Measurements from ENCODE around the gene USP9Y.

DNA sequence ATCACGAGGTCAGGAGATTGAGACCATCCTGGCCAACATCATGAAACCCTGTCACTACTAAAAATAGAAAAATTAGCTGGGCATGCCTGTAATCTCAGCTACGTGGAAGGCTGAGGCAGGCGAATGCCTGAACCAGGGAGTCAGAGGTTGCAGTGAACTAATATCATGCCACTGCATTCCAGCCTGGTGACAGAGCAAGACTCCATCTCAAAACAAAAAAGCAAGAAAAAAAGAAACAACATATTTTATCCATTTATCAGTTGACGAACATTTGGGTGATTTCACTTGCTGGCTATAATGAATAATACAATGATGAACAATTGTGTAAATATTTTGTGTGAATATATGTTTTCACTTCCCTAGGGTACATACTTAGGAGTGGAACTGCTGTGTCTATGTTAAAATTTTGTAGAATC lies 49.4 kb upstream of the USP9Y start:
- no peak for TF ChIP-seq CTCF (IDR thresholded peaks at IDR 0.05)
- no peak for TF ChIP-seq EZH2phosphoT487 (IDR thresholded peaks at IDR 0.05)
- TF ChIP-seq EZH2 (IDR thresholded peaks at IDR 0.05): no peak
